PFSK-1 (cell line): ENCODE measurements around the gene IFNB1.

ENCODE experiments used
- FOXP2 ChIP-seq: optimal IDR thresholded peaks from 2 replicates; pipeline ENCODE3; 2011; ENCODE audit warnings: borderline replicate concordance, control low read depth, inconsistent platforms; ENCODE audit not compliant: insufficient read depth; ENCODE audit errors: extremely low read length, extremely low read depth
- POLR2AphosphoS5 ChIP-seq: IDR thresholded peaks from 2 replicates; pipeline ENCODE4 v1.6.1; 2012; ENCODE audit warnings: low read depth, mild to moderate bottlenecking, control low read depth, low read length, moderate library complexity
- REST ChIP-seq, 2 experiments: IDR thresholded peaks; 2 replicates each; pipeline versions ENCODE4 v1.6.1 to v1.8.0; 2011 to 2012; ENCODE audit warnings: low read depth in 2 of 2, low read length in 2 of 2, control low read depth in 1 of 2, inconsistent platforms in 1 of 2, mild to moderate bottlenecking in 1 of 2, moderate library complexity in 1 of 2; ENCODE audit not compliant: insufficient read depth in 1 of 2
- SIN3A ChIP-seq: IDR thresholded peaks from 2 replicates; pipeline ENCODE4 v1.6.1; 2012; ENCODE audit warnings: mild to moderate bottlenecking, low read length, moderate library complexity, borderline replicate concordance; ENCODE audit not compliant: insufficient read depth
- TAF1 ChIP-seq: IDR thresholded peaks from 2 replicates; pipeline ENCODE4 v1.6.1; 2012; ENCODE audit warnings: low read length, control low read depth, borderline replicate concordance; ENCODE audit not compliant: insufficient read depth

Gene IFNB1

DNA sequence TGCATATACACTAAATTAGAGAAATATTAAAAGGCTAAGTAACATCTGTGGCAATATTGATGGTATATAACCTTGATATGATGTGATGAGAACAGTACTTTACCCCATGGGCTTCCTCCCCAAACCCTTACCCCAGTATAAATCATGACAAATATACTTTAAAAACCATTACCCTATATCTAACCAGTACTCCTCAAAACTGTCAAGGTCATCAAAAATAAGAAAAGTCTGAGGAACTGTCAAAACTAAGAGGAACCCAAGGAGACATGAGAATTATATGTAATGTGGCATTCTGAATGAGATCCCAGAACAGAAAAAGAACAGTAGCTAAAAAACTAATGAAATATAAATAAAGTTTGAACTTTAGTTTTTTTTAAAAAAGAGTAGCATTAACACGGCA, 7.3 kb upstream of the IFNB1 start:
- no peak for TF ChIP-seq FOXP2
- no peak for TF ChIP-seq SIN3A
- no peak for TF ChIP-seq TAF1
- no peak for TF ChIP-seq REST (IDR thresholded peaks at IDR 0.05; ENCODE audit: insufficient read depth in 1 of 2, low read depth in 2 of 2, low read length in 2 of 2)
- TF ChIP-seq POLR2AphosphoS5: no peak

DNA sequence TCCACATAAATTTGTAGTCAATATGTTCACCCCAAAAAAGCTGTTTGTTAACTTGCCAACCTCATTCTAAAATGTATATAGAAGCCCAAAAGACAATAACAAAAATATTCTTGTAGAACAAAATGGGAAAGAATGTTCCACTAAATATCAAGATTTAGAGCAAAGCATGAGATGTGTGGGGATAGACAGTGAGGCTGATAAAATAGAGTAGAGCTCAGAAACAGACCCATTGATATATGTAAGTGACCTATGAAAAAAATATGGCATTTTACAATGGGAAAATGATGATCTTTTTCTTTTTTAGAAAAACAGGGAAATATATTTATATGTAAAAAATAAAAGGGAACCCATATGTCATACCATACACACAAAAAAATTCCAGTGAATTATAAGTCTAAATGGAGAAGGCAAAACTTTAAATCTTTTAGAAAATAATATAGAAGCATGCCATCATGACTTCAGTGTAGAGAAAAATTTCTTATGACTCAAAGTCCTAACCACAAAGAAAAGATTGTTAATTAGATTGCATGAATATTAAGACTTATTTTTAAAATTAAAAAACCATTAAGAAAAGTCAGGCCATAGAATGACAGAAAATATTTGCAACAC, 6.6 kb upstream of the IFNB1 start:
- no peak for TF ChIP-seq TAF1
- no peak for TF ChIP-seq POLR2AphosphoS5
- no peak for TF ChIP-seq REST (IDR thresholded peaks at IDR 0.05; ENCODE audit: insufficient read depth in 1 of 2, low read depth in 2 of 2, low read length in 2 of 2)
- no peak for TF ChIP-seq SIN3A
- no peak for TF ChIP-seq FOXP2

DNA sequence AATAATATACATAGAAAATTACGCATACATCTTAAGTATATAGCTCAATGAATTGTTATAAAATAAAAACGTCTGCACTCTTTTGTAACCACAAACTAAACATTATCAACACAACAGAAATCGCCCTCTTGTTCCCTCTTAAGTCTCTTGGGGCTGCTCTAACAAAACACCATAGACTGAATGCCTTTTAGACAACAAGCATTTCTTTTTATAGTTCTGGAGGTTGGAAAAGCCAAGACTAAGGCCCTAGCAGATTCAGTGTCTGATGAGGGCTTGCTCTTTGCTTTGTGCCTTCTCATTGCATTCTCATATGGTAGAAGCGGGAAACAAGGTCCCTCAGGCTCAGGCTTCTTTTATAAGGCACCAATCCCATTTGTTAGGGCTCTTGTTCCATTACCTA, 4.9 kb upstream of the IFNB1 start:
- TF ChIP-seq FOXP2 (no peak), REST (IDR thresholded peaks at IDR 0.05; ENCODE audit: insufficient read depth in 1 of 2, low read depth in 2 of 2, low read length in 2 of 2) (no peak), TAF1 (no peak)

DNA sequence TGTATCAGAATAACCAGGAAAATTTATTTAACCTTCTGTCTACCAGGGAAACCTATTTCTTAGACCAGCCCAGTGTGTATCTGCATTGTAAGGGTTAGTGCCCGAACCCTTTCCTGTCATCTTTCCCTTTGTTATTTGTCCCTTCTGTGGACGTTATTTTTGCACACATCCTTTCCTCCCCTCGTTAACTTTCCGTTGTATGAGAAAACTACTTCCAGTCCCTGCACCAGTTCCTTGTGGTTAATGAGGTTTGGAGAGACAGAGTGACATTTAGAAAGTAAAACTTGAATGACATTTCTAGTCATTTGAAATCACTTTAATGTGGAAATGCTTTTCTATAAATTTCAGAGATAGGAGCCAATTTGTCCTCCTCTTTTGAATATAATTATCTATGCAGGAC, 4.3 kb upstream of the IFNB1 start:
- TF ChIP-seq TAF1 (no peak), SIN3A (no peak), FOXP2 (no peak), REST (IDR thresholded peaks at IDR 0.05; ENCODE audit: insufficient read depth in 1 of 2, low read depth in 2 of 2, low read length in 2 of 2) (no peak), POLR2AphosphoS5 (no peak)

DNA sequence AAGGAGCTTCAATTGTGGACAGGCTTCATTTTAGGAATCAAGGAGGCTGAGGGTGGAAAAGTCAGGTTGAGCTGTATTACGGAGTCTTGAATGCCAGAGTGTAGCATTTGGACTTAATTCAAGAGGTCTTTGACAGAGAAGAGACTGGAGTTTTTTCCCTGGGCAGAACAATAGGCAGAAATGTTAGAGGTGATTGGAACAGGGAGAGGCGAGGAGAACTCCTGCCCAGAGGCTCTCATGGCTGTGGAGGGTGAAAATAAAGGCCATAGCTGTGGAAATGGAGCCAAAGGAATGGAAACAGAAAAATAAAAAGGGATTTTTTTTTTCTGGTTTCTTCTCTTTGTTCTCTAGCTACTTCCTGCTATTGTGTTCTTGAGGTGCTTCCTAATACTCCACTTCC, 3.7 kb upstream of the IFNB1 start:
- no peak for TF ChIP-seq TAF1
- no peak for TF ChIP-seq FOXP2
- TF ChIP-seq POLR2AphosphoS5: no peak
- no peak for TF ChIP-seq REST (IDR thresholded peaks at IDR 0.05; ENCODE audit: insufficient read depth in 1 of 2, low read depth in 2 of 2, low read length in 2 of 2)
- TF ChIP-seq SIN3A: no peak
